SK-N-MC (cell line): ENCODE data around the gene TNFAIP8L2.

ENCODE experiments used
- EZH2 ChIP-seq: fragments of 200-600 bp; sonication (generic); IDR thresholded peaks from one replicate; pipeline ENCODE4 v1.6.1; 2017; ENCODE audit warnings: antibody characterized with exemption
- FOXP2 ChIP-seq: optimal IDR thresholded peaks from 2 replicates; pipeline ENCODE3; 2011; ENCODE audit warnings: mild to moderate bottlenecking, moderate library complexity; ENCODE audit not compliant: insufficient read depth; ENCODE audit errors: extremely low read length, control extremely low read depth
- POLR2AphosphoS5 ChIP-seq: IDR thresholded peaks from 2 replicates; pipeline ENCODE4 v1.6.1; 2012; ENCODE audit warnings: mild to moderate bottlenecking, low read depth, low read length, borderline replicate concordance

- TF ChIP-seq EZH2 (no peak), POLR2AphosphoS5 (no peak), FOXP2 (no peak)
Measured at GRCh38 chr1:151113877-151114276, 42.6 kb upstream of the TNFAIP8L2 start.
